A673 (cell line): ENCODE measurements around the gene ACSM2A. TPM values are rescaled to one million over a fixed set of nuclear protein-coding genes. Genes with fewer than 3 reads are reported as not detected.
"Not testable (repeated sequence)": the region's sequence is repeated elsewhere in the genome, so short reads cannot be mapped to it uniquely, and the experiment has no call there.

ENCODE experiments used
- BruUV-seq: library from RNA; stranded (reverse); fragments of 400-500 nt; replicated peaks from 2 replicates; lab custom pipeline; 2021; lab: Mats Ljungman, UMichigan
- CTCF ChIA-PET: fragments of 300-600 bp; sonication (Branson Sonifier 250); formaldehyde crosslinking; loops from one replicate; lab custom pipeline; 2022; ENCODE audit warnings: antibody characterized with exemption; lab: Charles Lee
- POLR2A ChIA-PET: fragments of 300-600 bp; sonication (Branson Sonifier 250); formaldehyde crosslinking; loops from one replicate; lab custom pipeline; 2022; ENCODE audit warnings: antibody characterized with exemption; ENCODE audit not compliant: low non-redundant PET; lab: Charles Lee
- DNase-seq: peaks from one replicate; pipeline ENCODE4 v3.0.0-alpha.2; 2015; ENCODE audit warnings: low spot score
- H3K27ac ChIP-seq: fragments of 200-600 bp; sonication (generic); 2 replicates; pipeline ENCODE4 v1.5.1; 2016; ENCODE audit warnings: mixed run types, low read depth, mild to moderate bottlenecking, mixed read lengths, antibody characterized with exemption, low read length; ENCODE audit not compliant: poor library complexity, severe bottlenecking
- H3K27me3 ChIP-seq: fragments of 200-600 bp; sonication (generic); replicated peaks from 2 replicates; pipeline ENCODE4 v1.6.1; 2017; ENCODE audit warnings: mixed run types, low read depth, mild to moderate bottlenecking, mixed read lengths, antibody characterized with exemption, low read length; ENCODE audit not compliant: insufficient read depth, poor library complexity
- H3K36me3 ChIP-seq: fragments of 200-600 bp; sonication (generic); 2 replicates; pipeline ENCODE4 v1.6.1; 2016; ENCODE audit warnings: mixed run types, mild to moderate bottlenecking, mixed read lengths, antibody characterized with exemption, low read length; ENCODE audit not compliant: insufficient read depth, poor library complexity, severe bottlenecking
- H3K4me1 ChIP-seq: fragments of 200-600 bp; sonication (generic); 2 replicates; pipeline ENCODE4 v1.6.1; 2017; ENCODE audit warnings: mixed run types, mild to moderate bottlenecking, mixed read lengths, antibody characterized with exemption, low read length; ENCODE audit not compliant: insufficient read depth, poor library complexity, severe bottlenecking
- H3K4me3 ChIP-seq: fragments of 200-600 bp; sonication (generic); 2 replicates; pipeline ENCODE4 v1.5.1; 2016; ENCODE audit warnings: low read depth, mixed run types, mild to moderate bottlenecking, mixed read lengths, low read length; ENCODE audit not compliant: poor library complexity, severe bottlenecking
- H3K9me3 ChIP-seq: fragments of 200-600 bp; sonication (generic); 2 replicates; pipeline ENCODE4 v1.6.1; 2016; ENCODE audit warnings: mixed run types, low read depth, mild to moderate bottlenecking, mixed read lengths, antibody characterized with exemption, low read length; ENCODE audit not compliant: poor library complexity, severe bottlenecking
- CTCF ChIP-seq: fragments of 300-800, 200-600 bp; sonication (generic); conservative IDR thresholded peaks from 2 replicates; pipeline ENCODE4 v1.5.1; 2017; ENCODE audit warnings: low read depth, mild to moderate bottlenecking, antibody characterized with exemption, low read length, moderate library complexity, mixed read lengths
- EZH2 ChIP-seq: fragments of 200-600 bp; sonication (generic); IDR thresholded peaks from 2 replicates; pipeline ENCODE4 v1.6.1; 2017; ENCODE audit warnings: borderline replicate concordance, low read depth, mild to moderate bottlenecking, mixed read lengths, antibody characterized with exemption, low read length; ENCODE audit not compliant: poor library complexity, severe bottlenecking
- intact Hi-C: fragments of 100-400 bp; cut with micrococcal nuclease; formaldehyde crosslinking; loops from one replicate; pipeline ENCODE4 v1.10.0; 2022; ENCODE audit not compliant: unreplicated experiment
- total RNA-seq: library from RNA; stranded (reverse); gene quantifications from 2 replicates; pipeline ENCODE4 v1.2.3, GENCODE V29; 2021

Gene ACSM2A
- total RNA-seq, 1 experiment from 2014 or later: not detected

DNA sequence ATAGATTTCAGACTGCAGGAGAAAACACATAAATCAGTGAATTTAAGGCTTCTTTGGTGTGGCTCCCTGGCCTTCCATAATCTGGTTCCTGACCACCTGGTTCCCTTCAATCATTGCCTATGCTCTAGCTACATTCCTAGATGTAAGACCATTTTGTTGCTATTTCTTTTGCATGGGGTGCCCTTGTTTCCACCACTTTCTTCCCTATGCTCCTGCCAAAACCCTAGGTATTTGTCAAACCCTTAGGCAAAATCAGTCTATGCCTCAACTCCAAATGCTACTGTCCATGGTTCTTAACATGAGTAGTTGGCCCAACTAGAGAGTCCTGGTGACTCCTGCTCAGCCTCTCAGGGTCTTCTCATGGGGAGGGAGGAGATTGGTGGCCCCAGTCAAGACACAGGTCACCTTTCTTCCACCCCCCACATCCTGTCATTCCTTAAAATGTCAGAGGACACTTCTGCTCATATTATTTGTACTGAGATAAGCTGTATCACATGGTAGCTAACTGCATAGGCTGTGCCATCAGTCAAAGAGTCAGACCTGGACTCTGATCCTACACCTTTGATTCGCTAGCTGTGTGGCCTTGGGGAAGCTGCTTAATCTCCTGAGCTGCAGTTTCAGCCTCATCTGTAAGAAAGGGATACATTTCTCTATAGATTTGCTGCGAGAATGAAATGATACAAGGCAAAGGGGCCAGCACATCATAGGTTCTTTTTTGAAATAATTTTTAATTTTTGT lies 27.0 kb upstream of the ACSM2A start:
- ChIA-PET POLR2A (no interaction called here), CTCF (no interaction called here)
- H3K9me3 ChIP-seq: no peaks in the 10 kb centered on the region
- no peak for DNase-seq
- intact Hi-C loops: no loop called here
- no peaks in the 10 kb centered on the region for H3K36me3 ChIP-seq
- H3K27me3 ChIP-seq: no peaks in the 10 kb centered on the region
- no peak for TF ChIP-seq EZH2
- TF ChIP-seq CTCF: no peak
- no peak overlapping the region for H3K4me3 ChIP-seq
- no peak overlapping the region for H3K27ac ChIP-seq
- H3K4me1 ChIP-seq: no peaks in the 10 kb centered on the region
- BruUV-seq: no TSS peak

DNA sequence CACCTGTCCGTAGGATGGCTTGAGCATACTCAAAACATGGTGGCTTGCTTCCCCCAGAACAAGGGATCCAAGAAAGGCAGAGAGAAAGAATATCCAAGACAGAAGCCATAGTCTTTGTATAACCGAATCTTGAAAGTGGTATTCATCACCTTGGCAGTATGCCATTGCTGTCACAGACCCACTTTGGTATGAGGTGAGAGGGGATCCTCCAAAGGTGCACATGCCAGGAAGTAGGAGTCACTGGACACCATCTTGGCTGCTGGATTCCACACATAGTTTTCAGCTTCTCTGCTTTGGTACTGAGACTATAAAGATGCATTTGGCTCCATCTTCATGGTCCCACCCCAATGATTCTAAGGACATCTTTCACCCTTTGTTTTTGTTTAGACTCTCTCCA lies 23.9 kb upstream of the ACSM2A start:
- H3K4me3 ChIP-seq, DNase-seq, H3K27me3 ChIP-seq, H3K4me1 ChIP-seq, POLR2A ChIA-PET, CTCF ChIA-PET, H3K36me3 ChIP-seq, H3K27ac ChIP-seq, H3K9me3 ChIP-seq, intact Hi-C loops, BruUV-seq: not testable (repeated sequence)

GRCh38 chr16:20429499-20429898 lies 21.8 kb upstream of the ACSM2A start:
- H3K27ac ChIP-seq, H3K9me3 ChIP-seq, intact Hi-C loops, H3K36me3 ChIP-seq, BruUV-seq, H3K4me3 ChIP-seq, DNase-seq, CTCF ChIA-PET, H3K4me1 ChIP-seq, POLR2A ChIA-PET: not testable (repeated sequence)
- H3K27me3 ChIP-seq: peaks cover 10% of the 10 kb centered on the region

DNA sequence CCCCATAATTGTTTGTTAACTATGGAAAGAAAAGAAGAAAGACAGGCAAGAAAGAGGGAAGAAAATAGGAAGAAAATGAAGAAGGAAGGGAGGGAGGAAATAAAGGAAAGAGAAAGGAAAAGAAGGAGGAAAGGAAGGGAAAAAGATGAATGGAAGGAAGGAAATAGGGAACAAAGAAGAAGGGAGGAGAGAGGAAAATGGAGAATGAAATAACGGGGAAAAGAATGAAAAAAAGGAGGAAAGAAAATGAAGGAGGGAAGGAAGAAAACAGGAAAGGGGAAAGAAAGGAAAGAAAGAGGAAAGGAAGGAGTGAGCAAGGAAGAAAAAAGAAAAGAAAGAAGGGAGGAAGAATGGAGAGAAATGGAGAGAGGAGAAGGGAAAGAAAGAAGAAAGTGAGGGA lies 20.8 kb upstream of the ACSM2A start:
- POLR2A ChIA-PET, H3K4me3 ChIP-seq, DNase-seq, H3K4me1 ChIP-seq, H3K36me3 ChIP-seq, CTCF ChIA-PET, H3K9me3 ChIP-seq, intact Hi-C loops, H3K27ac ChIP-seq, BruUV-seq: not testable (repeated sequence)
- peaks cover 10% of the 10 kb centered on the region for H3K27me3 ChIP-seq
